SIG-M5 (cell line): ENCODE data around the gene OXLD1.
A peak's percentile ranks its signal among the peaks of the same experiment; 100 is the strongest.

Experiments used
- DNase-seq: peaks from one replicate; lab custom pipeline; 2025; lab: John Stamatoyannopoulos, UW

The OXLD1 gene

GRCh38 chr17:81666342-81667191 lies at the start of gene OXLD1, which contains the start of gene CCDC137:
TSS of gene OXLD1 (minus strand) at chr17:81666605. CDS start at chr17:81666577, 28 bp downstream.
TSS of gene CCDC137 (plus strand) at chr17:81666737. CDS start at chr17:81666767, 30 bp downstream.
- DNase-seq = peak; percentile 60

GRCh38 chr17:81715107-81715871 lies 48.9 kb upstream of the OXLD1 start:
- DNase-seq = no peak

DNA sequence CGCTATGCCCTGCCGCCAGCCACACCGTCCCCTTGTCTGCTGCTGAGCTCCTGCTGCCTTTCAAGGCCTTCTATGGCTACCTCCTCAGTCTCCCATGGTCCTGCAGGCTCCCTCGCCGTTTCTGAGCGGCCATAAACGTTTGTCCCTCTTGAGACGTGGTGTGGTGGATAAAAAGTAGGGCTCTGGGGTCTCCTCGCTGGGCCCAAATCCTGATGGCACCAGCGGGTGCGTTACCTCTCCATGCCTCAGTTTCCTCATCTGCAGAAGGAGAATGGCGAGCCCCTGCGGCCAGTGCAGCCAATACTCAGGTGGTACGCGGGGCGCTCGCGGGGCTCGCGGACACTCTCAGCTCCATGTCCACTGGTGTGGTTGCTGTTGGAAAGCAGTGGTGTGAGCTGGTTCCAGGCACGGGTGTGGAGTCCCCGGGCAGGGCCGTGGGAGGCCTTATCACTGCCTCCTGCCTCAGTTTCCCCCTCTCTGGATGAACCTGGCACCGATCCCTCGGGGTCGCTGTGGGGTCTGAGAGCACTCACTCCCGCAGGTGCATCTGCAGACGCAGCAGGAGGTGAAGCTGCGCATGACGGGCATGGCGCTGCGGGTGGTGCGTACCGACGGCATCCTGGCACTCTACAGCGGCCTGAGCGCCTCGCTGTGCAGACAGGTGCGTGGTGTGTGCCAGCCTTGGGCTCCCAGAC lies 48.2 kb upstream of the OXLD1 start:
- no peak for DNase-seq

GRCh38 chr17:81713556-81714411 lies 47.4 kb upstream of the OXLD1 start:
- no peak for DNase-seq

DNA sequence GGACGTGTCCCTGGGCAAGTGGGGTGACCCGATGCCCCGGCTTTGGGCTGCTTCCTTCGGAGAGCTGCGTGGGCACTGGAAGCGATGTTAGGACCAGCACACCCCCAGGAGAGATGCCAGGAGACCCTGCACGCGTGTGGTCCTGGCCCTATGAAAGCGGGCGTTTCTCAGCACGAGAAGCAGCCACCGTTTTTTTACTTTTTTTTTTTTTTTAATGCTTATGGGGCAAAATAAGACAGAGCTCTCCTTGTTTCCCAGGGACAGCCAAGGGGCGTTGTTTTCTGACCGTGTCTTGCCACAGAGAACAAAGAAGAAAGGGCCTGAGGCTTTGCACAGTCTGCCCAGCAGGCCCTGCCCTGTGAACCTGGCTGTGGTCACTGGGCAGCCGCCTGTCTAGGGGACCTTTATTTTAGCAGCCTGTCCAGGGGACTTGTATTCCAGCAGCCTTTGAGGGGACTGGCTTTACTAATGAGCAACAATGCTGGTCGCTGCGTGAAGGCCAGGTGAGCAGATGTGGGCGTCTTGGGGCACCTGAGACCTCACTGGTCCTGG lies 46.7 kb upstream of the OXLD1 start:
- no peak for DNase-seq

- DNase-seq = no peak
Observed at GRCh38 chr17:81712468-81713003, 46.1 kb upstream of the OXLD1 start.

- no peak for DNase-seq
Observed at GRCh38 chr17:81711814-81712467, 45.5 kb upstream of the OXLD1 start, which contains the start of gene SLC25A10. TSS of gene SLC25A10 (plus strand) at chr17:81712284. CDS start at chr17:81712427, 143 bp downstream.

GRCh38 chr17:81710514-81711308 lies 44.3 kb upstream of the OXLD1 start:
- no peak for DNase-seq

DNA sequence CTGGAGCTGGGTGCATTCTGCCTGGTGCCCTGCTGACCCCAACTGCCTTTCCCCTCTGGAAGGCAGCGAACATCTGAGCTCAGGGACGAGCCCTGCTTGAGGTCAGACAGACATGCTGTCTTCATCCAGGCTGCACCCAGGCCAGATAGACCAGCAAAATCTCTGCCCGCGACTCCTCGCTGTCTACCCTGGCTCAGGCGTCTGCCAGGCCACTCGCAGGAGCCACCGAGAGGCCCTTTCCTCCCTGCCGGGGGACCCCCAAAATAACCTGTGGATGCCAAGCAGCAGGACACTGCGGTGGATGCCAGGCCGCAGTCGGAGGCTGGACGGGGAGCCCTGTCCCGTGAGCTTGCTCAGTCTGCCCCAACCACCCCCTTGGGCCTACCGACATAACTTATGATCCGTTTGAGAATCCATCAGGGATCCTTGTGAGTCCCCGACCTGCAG lies 42.4 kb upstream of the OXLD1 start:
- DNase-seq = no peak

GRCh38 chr17:81707725-81708646 lies 41.6 kb upstream of the OXLD1 start:
- DNase-seq = no peak

DNA sequence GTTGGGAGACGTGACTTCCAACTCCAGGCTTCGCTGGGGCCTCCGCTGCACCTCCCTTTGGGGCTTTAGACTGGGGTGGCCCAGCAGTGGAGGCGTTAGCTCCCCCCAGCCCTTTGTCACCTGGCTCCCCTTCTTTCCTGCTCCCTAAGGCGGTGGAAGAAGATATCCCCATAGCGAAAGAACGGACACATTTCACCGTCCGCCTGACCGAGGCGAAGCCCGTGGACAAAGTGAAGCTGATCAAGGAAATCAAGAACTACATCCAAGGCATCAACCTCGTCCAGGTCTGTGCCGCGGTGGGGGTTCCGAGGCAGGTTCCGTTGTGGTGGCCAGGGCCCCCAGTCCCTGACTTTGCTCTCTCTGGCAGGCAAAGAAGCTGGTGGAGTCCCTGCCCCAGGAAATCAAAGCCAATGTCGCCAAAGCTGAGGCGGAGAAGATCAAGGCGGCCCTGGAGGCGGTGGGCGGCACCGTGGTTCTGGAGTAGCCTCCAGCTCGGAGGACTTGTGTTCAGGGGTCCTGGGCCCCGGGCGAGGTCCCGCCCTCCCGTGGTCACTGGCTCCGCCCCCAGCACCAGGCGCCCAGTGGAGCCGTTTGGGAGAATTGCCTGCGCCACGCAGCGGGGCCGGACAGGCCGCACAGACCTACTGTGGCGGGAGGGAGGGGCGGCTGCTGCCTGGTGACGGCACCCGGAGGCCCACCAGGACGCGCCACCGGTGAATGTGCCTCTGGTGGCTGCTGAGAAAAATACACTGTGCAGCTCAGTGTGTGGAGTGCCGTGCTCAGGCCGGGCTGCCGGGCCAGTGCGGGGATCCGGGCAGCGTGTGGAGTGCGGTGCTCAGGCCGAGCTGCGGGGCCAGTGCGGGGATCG lies 40.6 kb upstream of the OXLD1 start:
- no peak for DNase-seq

GRCh38 chr17:81706232-81706611 lies 39.8 kb upstream of the OXLD1 start:
- DNase-seq = no peak

DNA sequence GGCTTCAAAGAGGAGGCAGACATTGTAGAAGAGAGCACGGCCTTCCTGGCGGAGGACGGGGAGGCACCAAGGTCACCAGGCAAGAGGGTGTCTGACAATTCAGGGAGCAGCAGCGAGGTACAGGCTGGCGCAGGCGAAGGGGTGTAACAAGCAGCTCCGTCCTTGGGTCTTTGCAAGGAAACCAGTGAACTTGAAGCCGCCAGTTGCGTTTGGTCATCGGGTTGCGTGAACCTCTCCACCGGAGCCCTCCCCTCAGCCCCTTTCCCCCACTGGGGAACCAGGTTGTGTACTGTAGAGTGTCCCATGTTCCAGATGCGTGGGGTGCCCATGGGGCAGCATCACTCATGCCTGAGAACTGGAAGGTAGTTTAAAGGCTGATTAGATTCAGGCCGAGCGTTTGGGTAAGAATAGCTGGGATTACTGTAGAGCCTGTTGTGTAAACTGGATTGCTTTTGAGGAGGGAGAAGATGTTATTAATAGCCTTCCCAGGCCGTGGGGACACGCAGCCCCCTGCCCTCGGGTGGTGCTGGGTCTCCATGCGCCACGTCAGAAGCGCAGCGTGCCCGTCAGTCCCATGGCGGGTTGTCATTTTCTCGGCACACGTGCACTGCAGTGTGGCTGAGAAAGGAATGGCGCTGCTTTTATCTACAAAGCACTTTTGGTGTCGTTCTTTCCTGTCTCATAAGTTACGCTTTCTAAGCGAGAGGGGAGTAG lies 39.3 kb upstream of the OXLD1 start:
- no peak for DNase-seq

DNA sequence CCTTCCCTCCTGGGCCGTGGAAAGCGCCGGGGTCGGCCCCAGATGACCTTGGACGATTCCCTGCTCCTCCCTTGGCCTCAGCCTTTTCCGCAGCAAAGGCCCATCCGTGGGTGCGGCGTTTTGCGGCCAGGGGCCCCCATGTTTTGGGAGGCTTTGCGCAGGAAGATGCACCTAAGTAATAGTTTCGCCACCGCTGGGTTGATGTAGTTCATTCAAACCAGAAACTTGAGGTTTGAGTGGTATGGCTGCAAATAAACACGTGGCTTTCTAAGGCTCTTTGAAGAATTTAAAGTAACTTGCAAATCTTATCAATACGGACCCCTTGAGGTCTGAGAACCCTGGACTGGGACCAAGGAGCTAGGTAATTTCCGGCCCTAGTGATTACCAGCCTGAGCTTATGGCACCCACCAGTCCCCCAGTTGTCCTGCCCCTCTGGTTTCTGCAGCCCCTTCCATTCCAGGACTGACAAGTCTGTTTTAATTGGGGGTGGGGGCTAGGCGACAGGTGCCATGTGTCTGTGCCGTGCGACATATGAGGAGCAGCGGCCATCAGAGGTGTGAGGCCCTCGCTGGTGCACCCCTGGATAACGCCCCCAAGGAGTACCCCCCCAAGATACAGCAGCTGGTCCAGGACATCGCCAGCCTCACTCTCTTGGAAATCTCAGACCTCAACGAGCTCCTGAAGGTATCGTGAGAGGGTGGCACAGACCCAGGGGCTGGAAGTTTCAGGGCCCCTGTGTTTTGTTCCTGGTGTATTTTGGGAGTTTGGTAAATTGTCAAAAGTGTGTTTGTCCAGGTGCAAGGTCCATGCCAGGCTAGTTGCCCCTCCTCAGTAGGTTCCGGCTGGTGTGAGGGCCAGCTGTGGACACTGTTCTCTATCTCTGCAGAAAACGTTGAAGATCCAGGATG lies 37.6 kb upstream of the OXLD1 start:
- no peak for DNase-seq

- no peak for DNase-seq
Observed at GRCh38 chr17:81702934-81703746, 36.7 kb upstream of the OXLD1 start, which contains the start of gene MRPL12. TSS of gene MRPL12 (plus strand) at chr17:81703367. CDS start at chr17:81703502, 135 bp downstream.
